ENCODE results near the gene DEPDC1.
"Not testable (repeated sequence)": the region's sequence is repeated elsewhere in the genome, so short reads cannot be mapped to it uniquely, and the experiment has no call there.

The DEPDC1 gene

GRCh38 chr1:68496680-68497357 lies at the start of gene DEPDC1:
DEPDC1 (minus strand) TSS chr1:68497082; CDS start chr1:68496999, 83 bp downstream.
- DNase-seq = no peak

GRCh38 chr1:68544651-68545050 lies 47.8 kb upstream of the DEPDC1 start:
- no peak for DNase-seq

- DNase-seq = no peak
These were observed 45.7 kb upstream of the DEPDC1 start for GRCh38 chr1:68542586-68542985.

GRCh38 chr1:68538941-68539340 lies 42.1 kb upstream of the DEPDC1 start:
- no peak for DNase-seq

GRCh38 chr1:68528243-68528642 lies 31.4 kb upstream of the DEPDC1 start:
- no peak for DNase-seq

GRCh38 chr1:68525781-68526180 lies 28.9 kb upstream of the DEPDC1 start:
- no peak for DNase-seq

- no peak for DNase-seq
These were observed 24.4 kb upstream of the DEPDC1 start for GRCh38 chr1:68521286-68521685.

GRCh38 chr1:68516066-68516465 lies 19.2 kb upstream of the DEPDC1 start:
- DNase-seq = no peak

- no peak for DNase-seq
These were observed 14.4 kb upstream of the DEPDC1 start for GRCh38 chr1:68511254-68511653.

GRCh38 chr1:68506386-68506785 lies 9.5 kb upstream of the DEPDC1 start:
- DNase-seq = no peak

- no peak for DNase-seq
These were observed 6.2 kb upstream of the DEPDC1 start for GRCh38 chr1:68503085-68503484.

GRCh38 chr1:68497358-68497698 lies 446 bp upstream of the DEPDC1 start:
- no peak for DNase-seq

GRCh38 chr1:68495968-68496679 lies 758 bp downstream of the DEPDC1 start:
- DNase-seq = no peak

GRCh38 chr1:68495532-68495931 lies 1.4 kb downstream of the DEPDC1 start:
- DNase-seq = no peak

GRCh38 chr1:68493193-68493592 lies 3.7 kb downstream of the DEPDC1 start:
- no peak for DNase-seq

GRCh38 chr1:68492255-68492654 lies 4.6 kb downstream of the DEPDC1 start:
- not testable (repeated sequence) for DNase-seq

GRCh38 chr1:68490046-68490651 lies 6.7 kb downstream of the DEPDC1 start:
- DNase-seq = no peak

- DNase-seq = no peak
These were observed 11.4 kb downstream of the DEPDC1 start for GRCh38 chr1:68485431-68486022.

GRCh38 chr1:68484618-68485017 lies 12.3 kb downstream of the DEPDC1 start:
- DNase-seq = no peak

- DNase-seq = no peak
These were observed 15.8 kb downstream of the DEPDC1 start for GRCh38 chr1:68481041-68481440.

- no peak for DNase-seq
These were observed 17.4 kb downstream of the DEPDC1 start for GRCh38 chr1:68479501-68479900.

- DNase-seq = no peak
These were observed 18.2 kb downstream of the DEPDC1 start for GRCh38 chr1:68478662-68479061.

- not testable (repeated sequence) for DNase-seq
These were observed 20.3 kb downstream of the DEPDC1 start for GRCh38 chr1:68476626-68477025.

GRCh38 chr1:68473060-68473459 lies 23.8 kb downstream of the DEPDC1 start:
- no peak for DNase-seq
